ENCODE data around the gene SH2D1B. TPM values are rescaled to one million over a fixed set of nuclear protein-coding genes. Genes with fewer than 3 reads are reported as not detected.

The SH2D1B gene
- total and polyA plus RNA-seq, 9 of the 15 experiments (the other 6 are each of a cell fraction or from before 2014, with no cell fraction given) = 5.6 to 19.6 (median 9.7) TPM

GRCh38 chr1:162386292-162387225 is 25.4 kb downstream of the SH2D1B start (continued):
- TF ChIP-seq JUND (IDR thresholded peaks at IDR 0.05; ENCODE audit: borderline replicate concordance, low read depth, low read length) (peak; percentile 79), JUND (tag; IDR thresholded peaks at IDR 0.05; ENCODE audit: borderline replicate concordance, low read depth, low read length) (peak; percentile 31; the same call in 1 of the 3 replicates), HIVEP1 (CRISPR knock-in tag; IDR thresholded peaks at IDR 0.05) (no peak), PHB (CRISPR knock-in tag; IDR thresholded peaks at IDR 0.05) (no peak), SMARCB1 (IDR thresholded peaks at IDR 0.05; ENCODE audit: insufficient read length, low read depth) (no peak), ILF3 (IDR thresholded peaks at IDR 0.05; ENCODE audit: borderline replicate concordance) (0 out of 2 replicates have a peak, but pooled peaks have one; percentile 10), SRSF3 (IDR thresholded peaks at IDR 0.05; ENCODE audit: insufficient read depth, low read length) (no peak), GABPA (tag; conservative IDR thresholded peaks at IDR 0.05; ENCODE audit: low read depth) (no peak), XRCC3 (IDR thresholded peaks at IDR 0.05) (no peak), ZC3H11A (IDR thresholded peaks at IDR 0.05; ENCODE audit: low read depth, low read length) (no peak), NUFIP1 (IDR thresholded peaks at IDR 0.05; ENCODE audit: partially characterized antibody) (no peak), RFX7 (CRISPR knock-in tag; IDR thresholded peaks at IDR 0.05) (no peak), ZBTB33 (CRISPR knock-in tag; IDR thresholded peaks at IDR 0.05) (no peak), MAFK (IDR thresholded peaks at IDR 0.05; ENCODE audit: low read length) (peak; percentile 38; the same call in 1 of the 2 replicates), MNT (conservative IDR thresholded peaks at IDR 0.05) (peak in 1 of 2 experiments; percentile 68; a peak in 2 of 4 replicates), FOS (IDR thresholded peaks at IDR 0.05; ENCODE audit: extremely low read depth, insufficient read length) (no peak), ZNF655 (CRISPR knock-in tag; IDR thresholded peaks at IDR 0.05) (no peak), TEAD2 (tag; IDR thresholded peaks at IDR 0.05) (no peak), MYNN (IDR thresholded peaks at IDR 0.05) (peak; percentile 88), MYNN (CRISPR knock-in tag; IDR thresholded peaks at IDR 0.05) (no peak), HOMEZ (CRISPR knock-in tag; IDR thresholded peaks at IDR 0.05) (no peak), ZNF175 (CRISPR knock-in tag; IDR thresholded peaks at IDR 0.05; ENCODE audit: low read depth) (0 out of 2 replicates have a peak, but pooled peaks have one; percentile 39)
